ENCODE results near the gene CA4.
"Not testable (repeated sequence)": the region's sequence is repeated elsewhere in the genome, so short reads cannot be mapped to it uniquely, and the experiment has no call there.

CA4 gene

GRCh38 chr17:60156746-60157145 lies 7.0 kb downstream of the CA4 start:
- no peak for DNase-seq

- DNase-seq, result no peak
Measured at GRCh38 chr17:60157487-60158040, 7.8 kb downstream of the CA4 start.

GRCh38 chr17:60158751-60159478 lies 9.1 kb downstream of the CA4 start:
- DNase-seq, result no peak

- DNase-seq, result no peak
Measured at GRCh38 chr17:60159479-60159866, 9.7 kb downstream of the CA4 start.

- DNase-seq, result no peak
Measured at GRCh38 chr17:60160829-60161501, 11.2 kb downstream of the CA4 start.

DNA sequence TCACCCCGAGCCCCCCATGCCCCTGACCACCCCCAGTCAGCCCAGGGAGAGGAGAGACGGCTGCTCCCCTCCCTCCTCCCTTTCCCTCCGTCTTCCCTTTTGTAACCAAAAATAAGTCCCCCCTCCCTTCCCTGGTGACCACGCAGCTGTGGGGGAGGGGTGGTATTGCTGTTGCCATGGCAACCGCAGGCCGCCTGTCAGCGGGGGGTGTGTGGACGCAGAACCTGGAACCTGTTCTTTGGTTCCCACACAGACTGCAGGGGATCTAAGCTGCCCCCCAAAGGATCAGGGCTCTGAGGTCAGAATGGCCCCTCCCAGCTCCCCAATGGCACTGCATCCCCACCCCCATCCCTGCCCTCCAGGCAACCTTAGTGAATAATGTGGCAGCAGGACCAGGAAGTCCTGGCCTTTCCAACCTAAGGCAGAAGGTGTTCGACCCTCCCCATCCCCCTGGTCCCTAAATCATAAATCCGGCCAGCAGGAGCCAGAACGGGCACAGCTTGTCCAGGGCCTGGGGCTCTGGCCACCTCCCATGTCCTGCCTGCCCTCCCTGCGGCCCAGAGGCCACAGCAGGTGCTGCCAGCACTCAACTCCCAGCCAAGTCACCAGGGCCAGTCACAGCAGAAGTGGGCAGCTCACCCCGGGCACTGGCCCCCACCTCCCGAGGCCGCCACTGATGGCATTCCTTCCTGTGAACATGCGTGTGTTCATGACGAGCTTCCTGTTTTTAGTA lies 12.0 kb downstream of the CA4 start:
- peak; percentile 33 for DNase-seq

DNA sequence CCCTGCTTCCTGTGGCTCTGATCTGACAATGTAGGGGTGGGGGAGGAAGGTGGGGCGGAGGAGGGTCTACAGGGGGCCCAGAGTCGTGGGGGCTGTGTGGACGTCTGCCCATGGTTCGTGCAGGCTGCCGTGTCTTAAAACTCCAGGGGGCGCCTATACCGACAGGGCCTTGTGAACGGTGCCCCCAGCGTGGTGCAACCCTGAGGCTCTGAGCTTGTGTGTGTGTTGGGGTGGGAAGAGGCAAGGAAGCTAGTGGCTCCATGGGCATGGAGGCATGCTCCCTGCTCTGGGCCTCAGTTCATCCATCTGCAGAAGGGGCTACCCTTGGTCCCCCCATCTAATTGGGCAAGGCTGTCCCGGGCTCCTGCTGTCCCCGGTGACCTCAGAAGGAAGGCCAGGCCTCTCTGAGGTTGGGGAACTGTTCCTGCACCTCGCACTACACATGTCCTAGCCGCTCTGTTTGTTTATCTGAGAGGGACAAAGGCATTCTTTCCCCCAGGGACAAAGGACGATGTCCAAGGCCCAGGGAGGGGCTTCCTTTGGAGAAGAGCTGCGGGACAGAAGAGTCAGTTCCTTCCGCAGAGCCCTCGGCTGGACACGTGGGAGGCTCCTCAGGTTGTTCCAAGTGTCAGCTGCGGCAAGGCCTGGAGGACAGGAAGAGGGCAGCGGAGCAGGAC lies 13.5 kb downstream of the CA4 start:
- DNase-seq, result no peak

DNA sequence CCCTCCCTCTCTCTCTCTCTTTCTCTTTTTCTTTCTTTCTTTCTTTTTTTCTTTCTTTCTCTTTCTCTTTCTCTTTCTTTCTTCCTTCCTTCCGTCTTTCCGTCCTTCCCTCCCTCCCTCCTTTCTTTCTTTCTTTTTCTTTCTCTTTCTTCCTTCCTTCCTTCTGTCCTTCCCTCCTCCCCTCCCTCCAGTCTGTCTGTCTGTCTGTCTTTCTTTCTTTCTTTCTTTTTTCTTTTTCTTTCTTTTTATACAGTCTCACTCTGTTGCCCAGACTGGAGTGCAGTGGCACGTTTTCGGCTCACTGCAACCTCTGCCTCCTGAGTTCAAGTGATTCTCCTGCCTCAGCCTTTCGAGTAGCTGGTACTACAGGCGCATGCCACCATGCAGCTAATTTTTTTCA lies 14.4 kb downstream of the CA4 start:
- no peak for DNase-seq

DNA sequence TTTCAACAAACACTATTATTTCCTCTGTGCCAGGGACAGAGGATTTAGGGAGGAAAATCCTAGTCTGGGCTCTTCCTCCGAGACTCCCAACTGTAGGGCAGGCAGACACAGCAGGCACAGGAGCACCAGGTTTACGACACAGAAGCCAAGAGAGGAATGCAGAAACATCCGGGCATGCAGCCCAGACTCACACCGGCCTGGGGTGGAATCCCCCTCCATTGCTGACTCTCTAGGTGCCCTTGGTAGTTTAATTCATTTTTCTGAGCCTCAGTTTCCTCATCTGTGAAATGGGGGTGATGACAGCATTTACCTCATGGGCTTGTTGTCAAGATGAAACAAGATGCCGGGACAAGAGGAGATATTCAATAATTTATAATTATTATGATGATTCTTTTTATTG lies 14.9 kb downstream of the CA4 start:
- DNase-seq, result no peak

DNA sequence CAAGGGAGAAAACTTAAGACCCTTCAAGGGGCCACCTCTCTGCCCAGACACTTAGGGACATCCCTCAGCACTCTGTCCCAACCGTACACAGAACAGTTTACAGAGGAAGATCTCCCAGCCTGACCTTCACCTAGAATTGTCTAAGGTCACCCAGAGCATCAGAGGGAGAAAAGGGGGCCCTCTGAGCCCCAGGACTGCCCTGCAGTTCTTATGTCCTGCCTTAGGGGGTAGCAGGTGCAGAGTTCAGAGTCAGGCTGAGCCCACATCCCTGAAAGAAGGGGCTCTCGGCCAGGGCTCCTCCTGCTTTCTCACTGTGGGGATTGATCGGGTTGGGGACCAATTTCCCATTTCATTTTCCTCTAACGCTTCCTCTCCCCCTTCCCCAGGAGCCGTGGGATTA lies 15.4 kb downstream of the CA4 start:
- DNase-seq, result no peak

DNA sequence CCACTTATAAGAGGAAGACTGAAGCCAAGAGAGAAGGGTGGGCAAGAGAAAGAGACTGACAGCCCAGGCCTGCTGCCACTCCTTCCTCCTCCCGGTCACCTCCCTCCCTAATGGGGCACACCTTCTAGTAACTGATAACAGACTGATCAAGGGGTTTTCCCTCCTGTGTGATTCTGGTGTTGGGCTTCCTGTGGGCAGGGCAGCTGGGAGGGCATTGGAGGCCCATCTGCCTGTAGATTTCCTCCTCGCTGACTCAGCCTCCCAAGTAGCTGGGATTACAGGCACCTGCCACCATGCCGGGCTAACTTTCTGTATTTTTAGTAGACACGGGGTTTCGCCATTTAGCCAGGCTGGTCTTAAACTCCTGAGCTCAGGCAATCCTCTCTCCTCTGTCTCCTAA lies 16.2 kb downstream of the CA4 start:
- DNase-seq, result no peak

GRCh38 chr17:60167065-60167741 lies 17.4 kb downstream of the CA4 start:
- no peak for DNase-seq

- no peak for DNase-seq
Measured at GRCh38 chr17:60168654-60169053, 18.9 kb downstream of the CA4 start.

GRCh38 chr17:60169921-60170817 lies 20.4 kb downstream of the CA4 start:
- DNase-seq, result peak; percentile 50

GRCh38 chr17:60170835-60171752 lies 21.3 kb downstream of the CA4 start:
- DNase-seq, result no peak

GRCh38 chr17:60171753-60172079 lies 21.9 kb downstream of the CA4 start:
- DNase-seq, result no peak

DNA sequence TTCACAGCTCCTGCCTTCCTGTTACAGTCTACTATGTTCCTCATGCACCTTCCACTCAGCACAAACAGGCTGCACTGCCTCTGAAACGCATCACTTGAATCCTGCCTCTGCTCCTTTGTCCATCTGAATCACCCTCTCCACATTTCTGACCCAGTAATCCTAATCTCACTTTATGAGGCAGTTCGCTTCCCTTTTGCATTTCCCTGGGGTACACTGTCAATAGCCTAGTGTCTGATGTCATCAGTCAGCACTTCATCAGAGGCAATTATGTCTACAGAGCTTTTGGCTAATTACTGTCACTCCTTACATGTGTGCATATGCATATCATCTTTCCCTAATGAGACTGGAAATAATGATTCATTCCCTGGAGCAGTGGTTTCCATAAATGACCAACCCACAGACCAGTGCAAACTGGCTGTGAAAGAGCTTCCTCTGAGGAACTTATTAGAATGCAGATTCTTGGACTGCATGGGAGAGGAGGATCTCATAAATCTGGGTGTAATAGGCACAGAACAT lies 23.6 kb downstream of the CA4 start:
- DNase-seq, result no peak

DNA sequence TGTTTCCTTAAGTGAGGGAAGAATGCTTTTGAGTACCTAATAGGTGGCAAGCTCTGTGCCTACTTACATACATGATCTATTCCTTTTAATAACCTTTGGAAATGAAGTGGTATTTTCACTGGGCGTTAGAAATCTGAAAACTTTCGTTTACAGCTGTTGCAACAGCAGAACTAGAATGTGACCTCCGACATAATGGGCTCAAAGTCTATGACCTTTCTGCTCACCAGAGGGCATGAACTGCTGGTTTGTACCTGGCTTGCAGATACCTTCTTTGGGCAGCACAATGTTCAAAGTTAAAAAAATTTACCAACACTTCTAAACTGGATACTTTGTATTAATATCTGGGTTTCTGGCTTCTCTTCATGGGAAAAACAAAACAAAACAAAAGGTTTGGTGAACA lies 24.3 kb downstream of the CA4 start:
- DNase-seq, result no peak

- not testable (repeated sequence) for DNase-seq
Measured at GRCh38 chr17:60174767-60175166, 25.0 kb downstream of the CA4 start.

DNA sequence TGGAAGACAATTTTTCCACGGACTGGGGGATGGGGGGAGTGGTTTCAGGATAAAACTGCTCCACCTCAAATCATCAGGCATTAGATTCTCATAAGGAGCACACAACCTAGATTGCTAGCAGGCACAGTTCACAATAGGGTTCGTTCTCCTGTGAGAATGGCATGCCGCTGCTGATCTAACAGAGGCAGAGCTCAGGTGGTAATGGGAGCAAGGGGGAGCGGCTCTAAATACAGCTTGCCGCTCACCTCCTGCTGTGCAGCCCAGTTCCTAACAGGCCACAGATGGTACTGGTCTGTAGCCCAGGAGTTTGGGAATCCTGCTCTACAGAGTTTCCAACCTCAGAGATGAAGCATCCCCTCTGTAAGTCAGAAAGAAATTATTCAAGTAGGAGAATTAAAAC lies 27.0 kb downstream of the CA4 start:
- DNase-seq, result not testable (repeated sequence)
